HCT116 (cell line): ENCODE measurements around the gene VSIG10.

ENCODE experiments used
- EGR1 ChIP-seq: IDR thresholded peaks from 2 replicates; pipeline ENCODE4 v1.6.1; 2012; ENCODE audit warnings: low read depth
- EZH2phosphoT487 ChIP-seq: fragments of 200-600 bp; IDR thresholded peaks from 2 replicates; pipeline ENCODE4 v1.6.1; 2018; ENCODE audit warnings: antibody characterized with exemption, borderline replicate concordance
- FOSL1 ChIP-seq: IDR thresholded peaks from 2 replicates; pipeline ENCODE4 v1.6.1; 2012; ENCODE audit warnings: low read depth
- JUND ChIP-seq: IDR thresholded peaks from 2 replicates; pipeline ENCODE4 v1.6.1; 2012
- POLR2A ChIP-seq: IDR thresholded peaks from 2 replicates; pipeline ENCODE4 v1.7.0; 2011; ENCODE audit warnings: borderline replicate concordance; ENCODE audit not compliant: insufficient read depth, insufficient read length; ENCODE audit errors: extremely low read depth
- POLR2AphosphoS5 ChIP-seq: IDR thresholded peaks from 2 replicates; pipeline ENCODE4 v1.6.1; 2011; ENCODE audit warnings: mild to moderate bottlenecking, low read depth, low read length, moderate library complexity
- SIN3A ChIP-seq: IDR thresholded peaks from 2 replicates; pipeline ENCODE4 v1.6.1; 2012; ENCODE audit warnings: low read depth
- TCF7L2 ChIP-seq: IDR thresholded peaks from 2 replicates; pipeline ENCODE4 v1.7.0; 2011; ENCODE audit warnings: borderline replicate concordance, inconsistent platforms; ENCODE audit not compliant: insufficient read depth, insufficient read length; ENCODE audit errors: extremely low read depth
- YY1 ChIP-seq: IDR thresholded peaks from 2 replicates; pipeline ENCODE4 v1.6.1; 2011; ENCODE audit warnings: low read length, low read depth, moderate library complexity, mild to moderate bottlenecking; ENCODE audit not compliant: insufficient replicate concordance; ENCODE audit errors: extremely low read depth
- TF ChIP-seq, protein P1 (sequence below): IDR thresholded peaks from 2 replicates; pipeline ENCODE4 v1.6.1; 2012; ENCODE audit warnings: low read depth
- TF ChIP-seq, protein P2 (sequence below): IDR thresholded peaks from 2 replicates; pipeline ENCODE4 v1.6.1; 2011; ENCODE audit warnings: mild to moderate bottlenecking, low read length, moderate library complexity; ENCODE audit not compliant: insufficient replicate concordance; ENCODE audit errors: extremely low read depth
- TF ChIP-seq, protein P3 (sequence below), 3 experiments: fragments of 200-600 bp in 1 of 3; sonication (generic) in 1 of 3; IDR thresholded peaks in 2 of 3; conservative IDR thresholded peaks in 1 of 3; 2 replicates each; pipeline ENCODE4 v1.5.1; 2012 to 2017; ENCODE audit warnings: low read depth in 2 of 3, low read length in 2 of 3, antibody characterized with exemption in 1 of 3, borderline replicate concordance in 1 of 3, control low read depth in 1 of 3, mild to moderate bottlenecking in 1 of 3, mixed read lengths in 1 of 3, mixed run types in 1 of 3, moderate library complexity in 1 of 3; ENCODE audit not compliant: insufficient read depth in 1 of 3

DNA sequence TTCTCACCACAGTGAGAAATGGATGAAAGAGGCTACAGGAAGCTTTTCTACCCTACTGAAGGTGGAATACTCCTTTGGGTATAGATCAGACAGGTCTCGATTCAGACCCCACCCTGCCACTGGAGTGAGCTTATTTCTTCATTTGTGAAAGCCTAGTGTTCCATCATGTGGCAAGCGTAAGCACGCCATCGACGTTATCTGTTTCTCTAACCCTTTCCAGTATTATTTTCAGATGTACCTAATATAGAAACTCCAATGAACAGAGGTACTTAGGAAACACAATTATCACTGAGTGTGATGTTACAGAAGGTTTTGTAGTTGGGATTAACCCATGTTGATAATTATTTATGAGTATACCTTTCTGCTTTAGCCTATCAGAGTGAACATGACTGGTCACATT is 44.5 kb upstream of the VSIG10 start:
- TF ChIP-seq POLR2A (no peak), EGR1 (no peak), POLR2AphosphoS5 (no peak), SIN3A (no peak), TCF7L2 (no peak), FOSL1 (no peak), YY1 (no peak), EZH2phosphoT487 (no peak), JUND (no peak)
- TF ChIP-seq, protein P1, sequence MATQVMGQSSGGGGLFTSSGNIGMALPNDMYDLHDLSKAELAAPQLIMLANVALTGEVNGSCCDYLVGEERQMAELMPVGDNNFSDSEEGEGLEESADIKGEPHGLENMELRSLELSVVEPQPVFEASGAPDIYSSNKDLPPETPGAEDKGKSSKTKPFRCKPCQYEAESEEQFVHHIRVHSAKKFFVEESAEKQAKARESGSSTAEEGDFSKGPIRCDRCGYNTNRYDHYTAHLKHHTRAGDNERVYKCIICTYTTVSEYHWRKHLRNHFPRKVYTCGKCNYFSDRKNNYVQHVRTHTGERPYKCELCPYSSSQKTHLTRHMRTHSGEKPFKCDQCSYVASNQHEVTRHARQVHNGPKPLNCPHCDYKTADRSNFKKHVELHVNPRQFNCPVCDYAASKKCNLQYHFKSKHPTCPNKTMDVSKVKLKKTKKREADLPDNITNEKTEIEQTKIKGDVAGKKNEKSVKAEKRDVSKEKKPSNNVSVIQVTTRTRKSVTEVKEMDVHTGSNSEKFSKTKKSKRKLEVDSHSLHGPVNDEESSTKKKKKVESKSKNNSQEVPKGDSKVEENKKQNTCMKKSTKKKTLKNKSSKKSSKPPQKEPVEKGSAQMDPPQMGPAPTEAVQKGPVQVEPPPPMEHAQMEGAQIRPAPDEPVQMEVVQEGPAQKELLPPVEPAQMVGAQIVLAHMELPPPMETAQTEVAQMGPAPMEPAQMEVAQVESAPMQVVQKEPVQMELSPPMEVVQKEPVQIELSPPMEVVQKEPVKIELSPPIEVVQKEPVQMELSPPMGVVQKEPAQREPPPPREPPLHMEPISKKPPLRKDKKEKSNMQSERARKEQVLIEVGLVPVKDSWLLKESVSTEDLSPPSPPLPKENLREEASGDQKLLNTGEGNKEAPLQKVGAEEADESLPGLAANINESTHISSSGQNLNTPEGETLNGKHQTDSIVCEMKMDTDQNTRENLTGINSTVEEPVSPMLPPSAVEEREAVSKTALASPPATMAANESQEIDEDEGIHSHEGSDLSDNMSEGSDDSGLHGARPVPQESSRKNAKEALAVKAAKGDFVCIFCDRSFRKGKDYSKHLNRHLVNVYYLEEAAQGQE, result no peak
- TF ChIP-seq, protein P2, sequence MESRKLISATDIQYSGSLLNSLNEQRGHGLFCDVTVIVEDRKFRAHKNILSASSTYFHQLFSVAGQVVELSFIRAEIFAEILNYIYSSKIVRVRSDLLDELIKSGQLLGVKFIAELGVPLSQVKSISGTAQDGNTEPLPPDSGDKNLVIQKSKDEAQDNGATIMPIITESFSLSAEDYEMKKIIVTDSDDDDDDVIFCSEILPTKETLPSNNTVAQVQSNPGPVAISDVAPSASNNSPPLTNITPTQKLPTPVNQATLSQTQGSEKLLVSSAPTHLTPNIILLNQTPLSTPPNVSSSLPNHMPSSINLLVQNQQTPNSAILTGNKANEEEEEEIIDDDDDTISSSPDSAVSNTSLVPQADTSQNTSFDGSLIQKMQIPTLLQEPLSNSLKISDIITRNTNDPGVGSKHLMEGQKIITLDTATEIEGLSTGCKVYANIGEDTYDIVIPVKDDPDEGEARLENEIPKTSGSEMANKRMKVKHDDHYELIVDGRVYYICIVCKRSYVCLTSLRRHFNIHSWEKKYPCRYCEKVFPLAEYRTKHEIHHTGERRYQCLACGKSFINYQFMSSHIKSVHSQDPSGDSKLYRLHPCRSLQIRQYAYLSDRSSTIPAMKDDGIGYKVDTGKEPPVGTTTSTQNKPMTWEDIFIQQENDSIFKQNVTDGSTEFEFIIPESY, result no peak
- TF ChIP-seq, protein P3, sequence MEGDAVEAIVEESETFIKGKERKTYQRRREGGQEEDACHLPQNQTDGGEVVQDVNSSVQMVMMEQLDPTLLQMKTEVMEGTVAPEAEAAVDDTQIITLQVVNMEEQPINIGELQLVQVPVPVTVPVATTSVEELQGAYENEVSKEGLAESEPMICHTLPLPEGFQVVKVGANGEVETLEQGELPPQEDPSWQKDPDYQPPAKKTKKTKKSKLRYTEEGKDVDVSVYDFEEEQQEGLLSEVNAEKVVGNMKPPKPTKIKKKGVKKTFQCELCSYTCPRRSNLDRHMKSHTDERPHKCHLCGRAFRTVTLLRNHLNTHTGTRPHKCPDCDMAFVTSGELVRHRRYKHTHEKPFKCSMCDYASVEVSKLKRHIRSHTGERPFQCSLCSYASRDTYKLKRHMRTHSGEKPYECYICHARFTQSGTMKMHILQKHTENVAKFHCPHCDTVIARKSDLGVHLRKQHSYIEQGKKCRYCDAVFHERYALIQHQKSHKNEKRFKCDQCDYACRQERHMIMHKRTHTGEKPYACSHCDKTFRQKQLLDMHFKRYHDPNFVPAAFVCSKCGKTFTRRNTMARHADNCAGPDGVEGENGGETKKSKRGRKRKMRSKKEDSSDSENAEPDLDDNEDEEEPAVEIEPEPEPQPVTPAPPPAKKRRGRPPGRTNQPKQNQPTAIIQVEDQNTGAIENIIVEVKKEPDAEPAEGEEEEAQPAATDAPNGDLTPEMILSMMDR (IDR thresholded peaks at IDR 0.05 in 2 of 3, conservative IDR thresholded peaks at IDR 0.05 in 1 of 3; ENCODE audit: borderline replicate concordance in 1 of 3, insufficient read depth in 1 of 3, low read depth in 2 of 3, low read length in 2 of 3), result no peak
